Astrocyte of the cerebellum (primary cell): Measurements from ENCODE around the gene MTF2.
"Not testable (repeated sequence)": the region's sequence is repeated elsewhere in the genome, so short reads cannot be mapped to it uniquely, and the experiment has no call there.

Experiments used
- DNase-seq: peaks from one replicate; pipeline ENCODE4 v3.0.0-alpha.2; 2011; ENCODE audit warnings: low read depth
- H3K4me3 ChIP-seq: 2 replicates; pipeline ENCODE4 v1.5.1; 2011; ENCODE audit warnings: mild to moderate bottlenecking, low read depth, low read length, moderate library complexity
- in situ Hi-C: cut with HindIII; loops from 2 replicates; pipeline ENCODE4 v1.10.0; 2017; ENCODE audit warnings: low sequenced_read_pairs
- TF ChIP-seq, protein P1 (sequence below): IDR thresholded peaks from 2 replicates; pipeline ENCODE4 v1.5.1; 2012; ENCODE audit warnings: low read length, low read depth, moderate library complexity, mild to moderate bottlenecking; ENCODE audit errors: missing control alignments

MTF2 gene

GRCh38 chr1:93154898-93155297 is 75.8 kb downstream of the MTF2 start:
- in situ Hi-C loops: no loop called here
- no peak overlapping the region for H3K4me3 ChIP-seq
- TF ChIP-seq, protein P1, sequence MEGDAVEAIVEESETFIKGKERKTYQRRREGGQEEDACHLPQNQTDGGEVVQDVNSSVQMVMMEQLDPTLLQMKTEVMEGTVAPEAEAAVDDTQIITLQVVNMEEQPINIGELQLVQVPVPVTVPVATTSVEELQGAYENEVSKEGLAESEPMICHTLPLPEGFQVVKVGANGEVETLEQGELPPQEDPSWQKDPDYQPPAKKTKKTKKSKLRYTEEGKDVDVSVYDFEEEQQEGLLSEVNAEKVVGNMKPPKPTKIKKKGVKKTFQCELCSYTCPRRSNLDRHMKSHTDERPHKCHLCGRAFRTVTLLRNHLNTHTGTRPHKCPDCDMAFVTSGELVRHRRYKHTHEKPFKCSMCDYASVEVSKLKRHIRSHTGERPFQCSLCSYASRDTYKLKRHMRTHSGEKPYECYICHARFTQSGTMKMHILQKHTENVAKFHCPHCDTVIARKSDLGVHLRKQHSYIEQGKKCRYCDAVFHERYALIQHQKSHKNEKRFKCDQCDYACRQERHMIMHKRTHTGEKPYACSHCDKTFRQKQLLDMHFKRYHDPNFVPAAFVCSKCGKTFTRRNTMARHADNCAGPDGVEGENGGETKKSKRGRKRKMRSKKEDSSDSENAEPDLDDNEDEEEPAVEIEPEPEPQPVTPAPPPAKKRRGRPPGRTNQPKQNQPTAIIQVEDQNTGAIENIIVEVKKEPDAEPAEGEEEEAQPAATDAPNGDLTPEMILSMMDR: no peak
- DNase-seq: no peak

DNA sequence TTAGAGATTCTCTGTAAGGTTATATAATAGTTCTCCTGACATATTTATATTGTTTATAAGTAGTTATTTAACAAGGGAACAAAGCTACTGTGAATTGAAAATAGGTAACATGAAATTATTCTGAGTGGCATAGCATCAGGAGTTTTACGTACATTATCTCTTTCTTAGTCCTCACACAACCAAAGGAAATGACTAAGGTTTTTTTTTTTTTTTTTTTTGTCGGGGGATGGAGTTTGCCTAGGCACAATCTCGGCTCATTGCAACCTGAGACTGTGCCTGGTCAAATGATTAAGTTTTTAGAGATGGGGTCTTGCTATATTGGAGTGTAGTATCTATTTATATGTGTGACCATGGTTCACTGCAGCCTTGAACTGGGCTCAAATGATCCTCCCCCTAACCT is 76.3 kb downstream of the MTF2 start:
- in situ Hi-C loops: no loop called here
- H3K4me3 ChIP-seq: no peak overlapping the region
- TF ChIP-seq, protein P1: no peak
- DNase-seq: no peak

GRCh38 chr1:93159337-93159736 is 80.3 kb downstream of the MTF2 start:
- in situ Hi-C loops: no loop called here
- no peak overlapping the region for H3K4me3 ChIP-seq

GRCh38 chr1:93163314-93163713 is 84.2 kb downstream of the MTF2 start:
- DNase-seq, H3K4me3 ChIP-seq, in situ Hi-C loops: not testable (repeated sequence)

More at GRCh38 chr1:93159337-93159736, 80.3 kb downstream of the MTF2 start:
- TF ChIP-seq, protein P1: no peak
- no peak for DNase-seq

GRCh38 chr1:93164816-93165215 is 85.7 kb downstream of the MTF2 start:
- TF ChIP-seq, protein P1: no peak
- DNase-seq: no peak
- no peak overlapping the region for H3K4me3 ChIP-seq
- in situ Hi-C loops: no loop called here

DNA sequence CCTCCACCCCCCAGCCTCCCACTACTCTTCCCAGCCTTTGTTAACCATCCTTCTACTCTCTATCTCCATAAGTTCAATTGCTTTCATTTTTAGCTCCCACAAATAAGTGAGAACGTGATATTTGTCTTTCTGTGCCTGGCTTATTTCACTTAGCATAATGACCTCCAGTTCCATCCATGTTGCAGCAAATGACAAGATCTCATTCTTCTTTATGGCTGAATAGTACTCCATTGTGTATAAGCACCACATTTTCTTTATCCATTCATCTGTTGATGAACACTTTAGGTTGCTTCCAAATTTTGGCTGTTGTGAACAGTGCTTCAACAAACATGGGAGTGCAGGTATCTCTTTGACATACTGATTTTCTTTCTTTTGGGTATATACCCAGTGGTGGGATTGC is 86.8 kb downstream of the MTF2 start:
- in situ Hi-C loops: not testable (repeated sequence)

GRCh38 chr1:93167006-93167405 is 87.9 kb downstream of the MTF2 start:
- no peak for DNase-seq
- H3K4me3 ChIP-seq: no peak overlapping the region
- in situ Hi-C loops: no loop called here
- TF ChIP-seq, protein P1: no peak

More for the DNA sequence above, 86.8 kb downstream of the MTF2 start:
- not testable (repeated sequence) for H3K4me3 ChIP-seq, DNase-seq

DNA sequence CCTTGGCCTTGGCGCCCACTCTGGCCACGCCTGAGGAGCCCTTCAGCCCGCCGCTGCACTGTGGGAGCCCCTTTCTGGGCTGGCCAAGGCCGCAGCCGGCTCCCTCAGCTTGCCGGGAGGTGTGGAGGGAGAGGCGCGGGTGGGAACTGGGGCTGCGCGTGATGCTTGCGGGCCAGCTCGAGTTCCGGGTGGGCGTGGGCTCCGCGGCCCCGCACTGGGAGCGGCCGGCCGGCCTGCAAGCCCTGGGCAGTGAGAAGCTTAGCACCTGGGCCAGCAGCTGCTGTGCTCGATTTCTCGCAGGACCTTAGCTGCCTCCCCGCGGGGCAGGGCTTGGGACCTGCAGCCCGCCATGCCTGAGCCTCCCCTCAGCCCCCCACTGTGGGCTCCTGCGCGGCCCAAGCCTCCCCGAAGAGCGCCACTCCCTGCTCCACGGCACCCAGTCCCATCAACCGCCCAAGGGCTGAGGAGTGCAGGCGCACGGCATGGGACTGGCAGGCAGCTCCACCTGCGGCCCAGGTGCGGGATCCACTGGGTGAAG is 91.1 kb downstream of the MTF2 start:
- in situ Hi-C loops: loop anchor here (5.0 kb wide), 1 partner anchor 83 kb away; no protein-coding TSS in a partner anchor

More for the DNA sequence above, 91.1 kb downstream of the MTF2 start:
- H3K4me3 ChIP-seq, DNase-seq: not testable (repeated sequence)
